Kidney (tissue), 14 donors: ENCODE data around the gene PTH2R. TPM values are rescaled to one million over a fixed set of nuclear protein-coding genes. Genes with fewer than 3 reads are reported as not detected.
"Not testable (repeated sequence)": the region's sequence is repeated elsewhere in the genome, so short reads cannot be mapped to it uniquely, and the experiment has no call there.

ENCODE experiments used
- DNase-seq, 5 donors: peaks; one replicate each; pipeline ENCODE4 v3.0.0-alpha.2; 2013 to 2020
- FAIRE-seq: peaks from 2 replicates; lab custom pipeline; 2012; peaks lifted over from hg19 to GRCh38; lab: Jason Lieb, UNC
- H3K27ac ChIP-seq, 2 donors: one replicate each; pipeline ENCODE4 v1.7.0; 2013; ENCODE audit warnings: low read depth in 2 of 2, low read length in 2 of 2, inconsistent platforms in 1 of 2
- H3K27me3 ChIP-seq: one replicate; pipeline ENCODE4 v1.7.1; 2013; ENCODE audit warnings: low read length, inconsistent platforms; ENCODE audit not compliant: control insufficient read depth, insufficient read depth
- H3K36me3 ChIP-seq, 3 donors: one replicate each; pipeline versions ENCODE4 v1.7.0 to v1.7.1; 2013; ENCODE audit warnings: low read length in 3 of 3, control low read depth in 1 of 3, inconsistent platforms in 1 of 3; ENCODE audit not compliant: insufficient read depth in 3 of 3, control insufficient read depth in 2 of 3
- H3K4me1 ChIP-seq, 3 donors: one replicate each; pipeline versions ENCODE4 v1.7.0 to v1.7.1; 2013; ENCODE audit warnings: low read length in 3 of 3, inconsistent platforms in 1 of 3, low read depth in 1 of 3; ENCODE audit not compliant: control insufficient read depth in 2 of 3, insufficient read depth in 2 of 3
- H3K4me3 ChIP-seq, 3 donors: one replicate each; pipeline versions ENCODE4 v1.7.0 to v1.8.1; 2013; ENCODE audit warnings: low read length in 3 of 3, control low read depth in 1 of 3, inconsistent platforms in 1 of 3
- H3K9ac ChIP-seq, 3 donors: one replicate each; pipeline versions ENCODE4 v1.7.0 to v1.7.1; 2013; ENCODE audit warnings: low read length in 3 of 3, control low read depth in 1 of 3, inconsistent platforms in 1 of 3
- H3K9me3 ChIP-seq, 3 donors: one replicate each; pipeline versions ENCODE4 v1.7.0 to v1.7.1; 2013; ENCODE audit warnings: low read length in 3 of 3, control low read depth in 1 of 3, inconsistent platforms in 1 of 3; ENCODE audit not compliant: control insufficient read depth in 2 of 3, insufficient read depth in 1 of 3
- CTCF ChIP-seq: IDR thresholded peaks from 3 replicates; pipeline ENCODE4 v1.5.1; 2012; ENCODE audit warnings: mild to moderate bottlenecking, moderate library complexity, borderline replicate concordance; ENCODE audit not compliant: insufficient read depth; ENCODE audit errors: extremely low read depth
- intact Hi-C: fragments of 100-400 bp; cut with DNase I; formaldehyde crosslinking; loops from one replicate; pipeline ENCODE4 v1.11.1; 2022
- polyA plus RNA-seq: library from polyadenylated mRNA; stranded (reverse); fragments of 350-450 nt; fragmentation: Illumina TruSeq; extraction: RNeasy Lipid Tissue Mini Kit (QIAGEN cat#74804); gene quantifications from one replicate; pipeline ENCODE4 v1.2.3, GENCODE V29; 2014; ENCODE audit warnings: low read depth, low replicate concordance; ENCODE audit not compliant: insufficient read depth
- total RNA-seq: library from RNA; stranded (reverse); fragmentation: NEBNext Ultra II Directional; extraction: Animal tissue kit (Norgen Biotek cat#: 25700); gene quantifications from one replicate; pipeline ENCODE4 v1.2.1, GENCODE V29; 2021
- donor health status: control.
- donor health status: control.
- donor health status: control.
- donor health status: control.
- donor health status: control.
- donor health status: DM: yes; HTN: yes; CAD: no.
- donor health status: Normal renal cell carcinoma (clear cell type).

PTH2R gene
- total and polyA plus RNA-seq, 2 donors from 2014 or later: 11.0 to 54.8 TPM

DNA sequence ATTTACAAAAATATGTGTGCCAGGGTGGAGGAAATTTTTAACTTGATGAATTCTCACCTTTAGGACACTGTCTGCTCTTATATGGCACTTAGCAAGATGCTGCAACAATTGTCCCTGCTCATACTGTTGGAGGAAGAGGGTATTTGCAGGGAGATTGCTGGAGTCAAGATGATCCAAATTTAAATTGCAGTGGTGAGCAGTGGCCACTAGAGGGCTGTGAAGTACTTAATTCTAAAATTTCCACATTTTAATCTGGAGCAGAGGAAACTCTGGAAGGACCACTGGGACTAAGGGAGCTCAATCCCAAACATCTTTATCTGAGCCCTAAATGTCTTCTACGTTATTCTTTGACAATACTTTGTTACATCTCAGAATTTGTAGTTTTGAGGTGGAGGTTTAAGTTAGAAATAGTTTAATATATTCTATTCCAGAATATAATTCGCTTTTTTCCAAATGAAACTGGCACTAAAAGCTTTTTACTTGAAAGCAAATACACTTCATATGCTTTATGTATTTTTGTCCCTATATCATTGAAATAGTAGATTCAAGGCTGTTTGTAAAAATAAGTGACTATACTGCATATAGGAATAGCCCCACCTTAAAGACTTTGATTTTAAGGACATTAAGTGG is 33.0 kb upstream of the PTH2R start:
- Histone ChIP-seq H3K27me3 (no peaks in the 10 kb centered on the region), H3K36me3 (no peaks in the 10 kb centered on the region), H3K4me3 (no peak overlapping the region), H3K27ac (no peak overlapping the region), H3K9ac (no peak overlapping the region), H3K9me3 (no peaks in the 10 kb centered on the region), H3K4me1 (no peaks in the 10 kb centered on the region)
- peak; percentile 17 for FAIRE-seq
- peak; percentile 85 for TF ChIP-seq CTCF
- DNase-seq: peak in 4 of 5 donors; percentile 42 to 71 (median 58)
- intact Hi-C loops: no loop called here

GRCh38 chr2:208375491-208376068 is 31.0 kb upstream of the PTH2R start:
- H3K4me3 ChIP-seq: no peak overlapping the region
- no peak overlapping the region for H3K27ac ChIP-seq
- intact Hi-C loops: no loop called here
- H3K9me3 ChIP-seq: no peaks in the 10 kb centered on the region
- DNase-seq: no peak
- no peaks in the 10 kb centered on the region for H3K4me1 ChIP-seq
- no peak overlapping the region for H3K9ac ChIP-seq
- no peak for TF ChIP-seq CTCF
- H3K27me3 ChIP-seq: no peaks in the 10 kb centered on the region
- no peaks in the 10 kb centered on the region for H3K36me3 ChIP-seq
- no peak for FAIRE-seq

DNA sequence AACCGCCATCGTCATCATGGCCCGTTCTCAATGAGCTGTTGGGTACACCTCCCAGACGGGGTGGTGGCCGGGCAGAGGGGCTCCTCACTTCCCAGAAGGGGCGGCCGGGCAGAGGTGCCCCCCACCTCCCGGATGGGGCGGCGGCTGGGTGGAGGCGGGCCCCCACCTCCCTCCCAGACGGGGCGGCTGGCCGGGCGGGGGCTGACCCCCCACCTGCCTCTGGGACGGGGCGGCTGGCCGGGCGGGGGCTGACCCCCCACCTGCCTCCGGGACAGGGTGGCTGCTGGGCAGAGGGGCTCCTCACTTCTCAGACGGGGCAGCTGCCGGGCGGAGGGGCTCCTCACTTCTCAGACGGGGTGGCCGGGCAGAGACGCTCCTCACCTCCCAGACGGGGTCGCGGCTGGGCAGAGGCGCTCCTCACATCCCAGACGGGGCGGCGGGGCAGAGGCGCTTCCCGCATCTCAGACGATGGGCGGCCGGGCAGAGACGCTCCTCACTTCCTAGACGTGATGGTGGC is 29.2 kb upstream of the PTH2R start:
- H3K4me3 ChIP-seq, FAIRE-seq, H3K27me3 ChIP-seq, H3K4me1 ChIP-seq, H3K9me3 ChIP-seq, H3K9ac ChIP-seq, H3K27ac ChIP-seq, intact Hi-C loops, H3K36me3 ChIP-seq: not testable (repeated sequence)
- DNase-seq: peak in 1 of 5 donors; percentile 49

DNA sequence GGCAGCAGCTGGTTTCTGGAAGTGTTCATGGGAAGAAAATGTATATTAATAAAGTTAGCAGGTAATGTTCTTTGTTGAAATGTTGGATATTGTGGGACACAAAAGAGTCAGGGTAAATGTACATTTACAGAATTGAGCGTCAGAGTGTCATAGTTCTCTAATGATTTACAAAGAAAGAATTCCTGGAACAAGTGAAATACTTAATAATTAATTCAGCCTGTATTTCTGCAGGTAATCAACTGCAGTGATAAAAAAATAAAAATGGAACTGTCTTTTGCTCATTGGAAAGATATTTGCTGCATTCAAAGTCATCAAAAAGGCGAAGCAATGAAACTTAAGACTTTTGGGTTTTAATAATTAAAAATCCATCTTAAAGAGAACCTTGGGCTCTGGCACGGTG is 27.4 kb upstream of the PTH2R start:
- peak; percentile 38 for FAIRE-seq
- DNase-seq: no peak

More for the DNA sequence above, 27.4 kb upstream of the PTH2R start:
- Histone ChIP-seq H3K9ac (peak overlapping the region in 1 of 3 donors; percentile 28), H3K4me3 (no peak overlapping the region), H3K27ac (peak overlapping the region in 1 of 2 donors; percentile 23), H3K27me3 (no peaks in the 10 kb centered on the region), H3K4me1 (no peaks in the 10 kb centered on the region), H3K36me3 (no peaks in the 10 kb centered on the region), H3K9me3 (no peaks in the 10 kb centered on the region)
- no peak for TF ChIP-seq CTCF
- intact Hi-C loops: no loop called here
